Naive B cell (primary cell): ENCODE results near the gene YEATS2. TPM values are rescaled to one million over a fixed set of nuclear protein-coding genes. Genes with fewer than 3 reads are reported as not detected.

Experiments
- ATAC-seq, 2 donors: fragments of 150-1000 bp; cut with Tn5 transposase; 2 replicates each; pipeline ENCODE4 v1.10.0; 2021; ENCODE audit warnings: low read depth in 2 of 2, mild to moderate bottlenecking in 2 of 2, moderate library complexity in 2 of 2
- DNase-seq: peaks from one replicate; pipeline ENCODE4 v3.0.0; 2022
- H3K27ac Mint-ChIP-seq, 6 donors: one replicate each; pipeline ENCODE4 v1.8.0; 2020 to 2022; ENCODE audit warnings: mild to moderate bottlenecking in 6 of 6, mixed read lengths in 6 of 6, moderate library complexity in 5 of 6, inconsistent platforms in 2 of 6
- H3K27me3 Mint-ChIP-seq, 3 donors: one replicate each; pipeline ENCODE4 v1.8.0; 2021 to 2022; ENCODE audit warnings: mixed read lengths in 3 of 3, mild to moderate bottlenecking in 1 of 3
- H3K36me3 Mint-ChIP-seq, 2 donors: one replicate each; pipeline ENCODE4 v1.8.0; 2020 to 2022; ENCODE audit warnings: mixed read lengths in 2 of 2, inconsistent platforms in 1 of 2, mild to moderate bottlenecking in 1 of 2
- H3K4me1 Mint-ChIP-seq, 3 donors: one replicate each; pipeline ENCODE4 v1.8.0; 2020 to 2022; ENCODE audit warnings: mixed read lengths in 3 of 3, inconsistent platforms in 1 of 3, mild to moderate bottlenecking in 1 of 3, moderate library complexity in 1 of 3
- H3K4me3 Mint-ChIP-seq, 8 donors: one replicate each; pipeline ENCODE4 v1.8.0; 2020 to 2022; ENCODE audit warnings: mild to moderate bottlenecking in 8 of 8, mixed read lengths in 8 of 8, moderate library complexity in 8 of 8, inconsistent platforms in 2 of 8
- H3K9me3 Mint-ChIP-seq, 7 donors: one replicate each; pipeline ENCODE4 v1.8.0; 2020 to 2022; ENCODE audit warnings: mixed read lengths in 7 of 7, mild to moderate bottlenecking in 5 of 7, inconsistent platforms in 2 of 7, moderate library complexity in 1 of 7
- polyA plus RNA-seq, 6 donors: library from polyadenylated mRNA; unstranded; fragments of 300-500 nt; fragmentation: Illumina TruSeq; gene quantifications; one replicate each; pipeline ENCODE4 v1.2.3, GENCODE V29; 2021; ENCODE audit warnings: low read depth in 6 of 6

The YEATS2 gene
- polyA plus RNA-seq, 6 donors from 2014 or later: 2.5 to 7.3 (median 3.9) TPM

- no peaks in the 10 kb centered on the region for H3K9me3 Mint-ChIP-seq
- no peak for DNase-seq
- peaks cover 8 to 34% of the 10 kb centered on the region in 2 donors for H3K36me3 Mint-ChIP-seq
- H3K27me3 Mint-ChIP-seq: no peaks in the 10 kb centered on the region
- ATAC-seq: no peak
- H3K27ac Mint-ChIP-seq: peak overlapping the region in 3 of 6 donors; percentile 16 to 78 (median 69)
- H3K4me1 Mint-ChIP-seq: no peaks in the 10 kb centered on the region
- H3K4me3 Mint-ChIP-seq: no peak overlapping the region
Measured at GRCh38 chr3:183845608-183846288, 148.2 kb downstream of the YEATS2 start.

GRCh38 chr3:183854318-183855035, 156.9 kb downstream of the YEATS2 start:
- DNase-seq (no peak), ATAC-seq (no peak)
- peak overlapping the region in 3 of 6 donors; percentile 18 to 59 (median 19) for H3K27ac Mint-ChIP-seq
- H3K27me3 Mint-ChIP-seq: no peaks in the 10 kb centered on the region
- H3K4me1 Mint-ChIP-seq: peaks cover 0 to 4% (median 0%) of the 10 kb centered on the region in 3 donors
- peaks cover 0 to 1% (median 0%) of the 10 kb centered on the region in 7 donors for H3K9me3 Mint-ChIP-seq
- peaks cover 15 to 31% of the 10 kb centered on the region in 2 donors for H3K36me3 Mint-ChIP-seq
- H3K4me3 Mint-ChIP-seq: no peak overlapping the region

GRCh38 chr3:183857863-183858262, 160.3 kb downstream of the YEATS2 start:
- peaks cover 25 to 40% of the 10 kb centered on the region in 2 donors for H3K36me3 Mint-ChIP-seq
- DNase-seq: no peak
- H3K9me3 Mint-ChIP-seq: peaks cover 0 to 1% (median 0%) of the 10 kb centered on the region in 7 donors
- H3K27me3 Mint-ChIP-seq: no peaks in the 10 kb centered on the region
- no peak for ATAC-seq
- H3K27ac Mint-ChIP-seq: peak overlapping the region in 2 of 6 donors; percentile 44 to 67
- no peak overlapping the region for H3K4me3 Mint-ChIP-seq
- H3K4me1 Mint-ChIP-seq: peaks cover 0 to 4% (median 0%) of the 10 kb centered on the region in 3 donors

Other genes with a start within 250 kb of the YEATS2 start
- gene KLHL6, start 142.1 kb upstream of the YEATS2 start, polyA plus RNA-seq: 10 to 100 TPM in 5 of 6 donors, 1 to 10 TPM in 1; 5.0 to 22.1 (median 12.7) TPM
- 10 to 100 TPM; 46.7 to 84.9 (median 65.3) TPM for gene KLHL24, start 62.2 kb upstream of the YEATS2 start, polyA plus RNA-seq
- gene MAP6D1, start 127.8 kb downstream of the YEATS2 start, polyA plus RNA-seq: under 1 TPM in 1 of 6 donors, not detected in 5; 0.78 TPM
- 100 to 1,000 TPM; 103 to 142 (median 109) TPM for gene PARL, start 187.1 kb downstream of the YEATS2 start, polyA plus RNA-seq